ENCODE measurements around the gene TET3.

DNA sequence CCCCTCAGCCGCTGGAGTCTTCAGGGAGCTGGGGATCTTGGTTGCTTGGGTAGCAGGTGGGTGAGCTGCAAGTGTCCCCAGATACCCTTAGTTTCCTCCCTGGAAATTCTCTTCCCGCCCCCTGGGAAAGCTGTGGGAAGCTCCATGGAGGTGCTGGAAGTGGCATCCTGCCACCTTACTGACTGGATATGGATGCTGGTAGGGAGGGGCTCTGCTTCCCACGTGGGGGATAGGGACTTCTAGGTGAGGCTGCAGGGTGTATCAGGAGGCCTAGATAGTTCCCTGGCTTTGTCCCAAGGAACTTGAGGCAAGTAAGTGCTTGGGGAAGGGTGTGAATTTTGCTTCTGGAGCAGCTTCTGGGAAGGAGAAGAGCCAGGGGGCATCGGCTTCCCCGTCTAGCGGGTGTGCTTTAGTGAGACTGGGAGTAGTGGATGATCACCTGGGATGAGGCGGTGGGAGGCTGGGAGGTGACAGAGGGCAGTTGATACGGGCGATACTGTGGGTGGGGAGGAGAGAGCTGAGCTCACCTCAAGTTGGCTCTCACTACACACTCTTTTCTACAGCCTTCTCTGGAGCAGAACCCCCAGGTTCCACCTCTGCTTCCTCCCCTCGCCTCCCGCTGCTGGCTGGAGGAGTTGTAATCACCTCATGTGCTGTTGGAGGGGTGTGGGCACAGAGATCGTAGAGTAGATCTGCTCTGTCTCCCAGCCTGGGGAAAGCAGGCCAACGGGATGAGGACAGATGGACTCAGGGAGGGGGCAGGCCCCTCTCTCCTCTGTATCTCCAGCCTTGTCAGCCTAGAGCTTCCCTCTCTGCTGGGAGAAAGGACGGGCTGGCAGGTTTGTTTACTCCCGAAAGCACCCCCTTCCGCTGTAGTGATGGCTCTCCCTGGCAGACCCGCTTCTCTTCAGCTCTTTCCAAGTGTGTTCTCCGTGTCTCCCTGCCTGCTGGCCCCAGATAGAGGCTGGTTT lies 19.8 kb downstream of the TET3 start:
- TF ChIP-seq, protein P1, sequence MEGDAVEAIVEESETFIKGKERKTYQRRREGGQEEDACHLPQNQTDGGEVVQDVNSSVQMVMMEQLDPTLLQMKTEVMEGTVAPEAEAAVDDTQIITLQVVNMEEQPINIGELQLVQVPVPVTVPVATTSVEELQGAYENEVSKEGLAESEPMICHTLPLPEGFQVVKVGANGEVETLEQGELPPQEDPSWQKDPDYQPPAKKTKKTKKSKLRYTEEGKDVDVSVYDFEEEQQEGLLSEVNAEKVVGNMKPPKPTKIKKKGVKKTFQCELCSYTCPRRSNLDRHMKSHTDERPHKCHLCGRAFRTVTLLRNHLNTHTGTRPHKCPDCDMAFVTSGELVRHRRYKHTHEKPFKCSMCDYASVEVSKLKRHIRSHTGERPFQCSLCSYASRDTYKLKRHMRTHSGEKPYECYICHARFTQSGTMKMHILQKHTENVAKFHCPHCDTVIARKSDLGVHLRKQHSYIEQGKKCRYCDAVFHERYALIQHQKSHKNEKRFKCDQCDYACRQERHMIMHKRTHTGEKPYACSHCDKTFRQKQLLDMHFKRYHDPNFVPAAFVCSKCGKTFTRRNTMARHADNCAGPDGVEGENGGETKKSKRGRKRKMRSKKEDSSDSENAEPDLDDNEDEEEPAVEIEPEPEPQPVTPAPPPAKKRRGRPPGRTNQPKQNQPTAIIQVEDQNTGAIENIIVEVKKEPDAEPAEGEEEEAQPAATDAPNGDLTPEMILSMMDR (IDR thresholded peaks at IDR 0.05; ENCODE audit: insufficient read depth, low read depth, low read length), result no peak
- TF ChIP-seq EZH2 (IDR thresholded peaks at IDR 0.05; ENCODE audit: insufficient read depth, low read length), result no peak
